Endometrial microvascular endothelial cells (primary cell): ENCODE measurements around the gene FOXP4. TPM values are rescaled to one million over a fixed set of nuclear protein-coding genes. Genes with fewer than 3 reads are reported as not detected.

Experiments
- in situ Hi-C: cut with HindIII; loops from 2 replicates; pipeline ENCODE4 v1.10.0; 2017; ENCODE audit warnings: low sequenced_read_pairs, low pct_unique_long_range_greater_than_20kb; ENCODE audit errors: inconsistent ontology term
- total RNA-seq: library from RNA; depleted of rRNA; stranded (reverse); fragments of >200 nt; gene quantifications from one replicate; pipeline ENCODE4 v1.2.3, GENCODE V29; 2015; ENCODE audit errors: inconsistent ontology term

FOXP4 gene, protein sequence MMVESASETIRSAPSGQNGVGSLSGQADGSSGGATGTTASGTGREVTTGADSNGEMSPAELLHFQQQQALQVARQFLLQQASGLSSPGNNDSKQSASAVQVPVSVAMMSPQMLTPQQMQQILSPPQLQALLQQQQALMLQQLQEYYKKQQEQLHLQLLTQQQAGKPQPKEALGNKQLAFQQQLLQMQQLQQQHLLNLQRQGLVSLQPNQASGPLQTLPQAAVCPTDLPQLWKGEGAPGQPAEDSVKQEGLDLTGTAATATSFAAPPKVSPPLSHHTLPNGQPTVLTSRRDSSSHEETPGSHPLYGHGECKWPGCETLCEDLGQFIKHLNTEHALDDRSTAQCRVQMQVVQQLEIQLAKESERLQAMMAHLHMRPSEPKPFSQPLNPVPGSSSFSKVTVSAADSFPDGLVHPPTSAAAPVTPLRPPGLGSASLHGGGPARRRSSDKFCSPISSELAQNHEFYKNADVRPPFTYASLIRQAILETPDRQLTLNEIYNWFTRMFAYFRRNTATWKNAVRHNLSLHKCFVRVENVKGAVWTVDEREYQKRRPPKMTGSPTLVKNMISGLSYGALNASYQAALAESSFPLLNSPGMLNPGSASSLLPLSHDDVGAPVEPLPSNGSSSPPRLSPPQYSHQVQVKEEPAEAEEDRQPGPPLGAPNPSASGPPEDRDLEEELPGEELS
- total RNA-seq, result 6.1 TPM

DNA sequence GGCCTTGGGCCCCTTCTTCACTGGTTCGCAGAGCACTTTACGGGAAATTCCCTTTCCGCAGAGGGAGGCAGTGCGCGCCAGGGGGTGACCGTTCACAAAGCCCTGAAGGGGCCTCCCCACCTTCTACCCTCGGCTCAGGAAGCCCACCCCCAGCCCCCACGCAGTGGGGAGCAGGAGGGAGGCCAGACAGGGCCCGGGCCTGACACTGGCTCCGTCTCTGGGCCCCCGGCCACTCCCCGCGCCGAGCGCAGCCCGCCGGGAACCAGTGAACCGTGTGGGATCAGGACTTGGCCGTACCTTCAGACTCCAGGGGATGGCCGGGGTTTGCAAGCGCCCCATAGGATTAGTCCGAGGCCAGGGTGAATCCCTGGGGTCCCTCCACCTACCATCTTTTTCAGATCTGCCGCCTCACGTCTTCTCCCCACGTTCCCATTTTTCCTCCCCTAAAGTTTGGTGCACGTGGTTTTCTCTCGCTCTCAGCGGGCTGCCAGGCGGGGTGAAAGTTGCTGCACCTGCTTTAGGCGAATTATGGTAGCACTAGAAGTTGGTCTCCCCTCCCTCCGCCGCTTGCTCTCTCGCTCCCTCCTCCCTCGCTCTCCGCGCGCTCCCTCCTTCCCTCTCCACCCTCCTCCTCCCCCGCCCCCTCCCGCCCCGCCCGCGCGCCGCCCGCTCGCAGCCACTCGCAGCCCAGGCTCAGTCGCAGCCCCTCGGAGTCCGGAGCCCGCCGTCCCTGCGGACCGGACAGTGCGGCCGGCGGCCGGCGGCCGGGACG is at the start of gene FOXP4:
Gene FOXP4, plus strand, starts transcription at position 679 of the 772 bp plus-strand sequence. CDS start 19,380 bp downstream, outside the sequence.
- in situ Hi-C loops, result no loop called here

DNA sequence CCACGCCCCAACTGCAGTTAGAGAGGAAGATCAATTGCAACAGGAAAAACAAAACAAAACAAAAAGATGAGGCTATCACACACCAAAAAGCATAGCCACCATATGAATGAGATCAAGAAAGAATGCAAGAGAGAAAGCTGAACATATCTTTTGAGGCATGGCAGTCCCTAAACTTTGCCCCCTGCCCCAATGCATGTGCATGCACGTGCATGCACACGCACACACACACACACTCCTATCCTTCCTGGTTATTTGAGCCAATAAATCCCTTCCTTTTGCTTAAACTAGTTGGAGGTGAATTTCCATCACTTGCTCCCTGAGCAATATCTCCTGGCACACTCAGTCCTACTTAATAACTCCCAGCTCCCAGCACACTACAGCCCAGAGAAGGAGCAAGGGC is 48.6 kb upstream of the FOXP4 start:
- in situ Hi-C loops, result no loop called here

DNA sequence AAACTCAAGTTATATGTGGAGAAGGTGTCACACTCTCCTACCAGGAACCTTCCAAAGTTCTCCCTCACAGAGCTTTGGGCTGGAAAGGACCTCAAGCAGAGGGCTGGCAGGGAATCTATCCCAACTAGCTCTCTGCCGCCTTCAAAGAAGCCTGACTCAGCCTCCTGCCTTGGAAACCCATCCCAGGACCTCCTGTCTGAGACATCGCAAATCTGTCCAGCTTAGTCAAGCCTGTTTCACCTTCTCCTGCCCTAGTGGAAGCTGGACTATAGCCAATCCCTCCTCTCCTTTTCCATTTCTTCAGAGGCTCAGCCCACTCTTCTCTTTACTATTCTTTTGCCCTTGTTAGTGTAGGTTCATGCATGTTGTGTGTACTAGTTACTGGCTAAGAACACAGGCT is 48.2 kb upstream of the FOXP4 start:
- in situ Hi-C loops, result no loop called here

DNA sequence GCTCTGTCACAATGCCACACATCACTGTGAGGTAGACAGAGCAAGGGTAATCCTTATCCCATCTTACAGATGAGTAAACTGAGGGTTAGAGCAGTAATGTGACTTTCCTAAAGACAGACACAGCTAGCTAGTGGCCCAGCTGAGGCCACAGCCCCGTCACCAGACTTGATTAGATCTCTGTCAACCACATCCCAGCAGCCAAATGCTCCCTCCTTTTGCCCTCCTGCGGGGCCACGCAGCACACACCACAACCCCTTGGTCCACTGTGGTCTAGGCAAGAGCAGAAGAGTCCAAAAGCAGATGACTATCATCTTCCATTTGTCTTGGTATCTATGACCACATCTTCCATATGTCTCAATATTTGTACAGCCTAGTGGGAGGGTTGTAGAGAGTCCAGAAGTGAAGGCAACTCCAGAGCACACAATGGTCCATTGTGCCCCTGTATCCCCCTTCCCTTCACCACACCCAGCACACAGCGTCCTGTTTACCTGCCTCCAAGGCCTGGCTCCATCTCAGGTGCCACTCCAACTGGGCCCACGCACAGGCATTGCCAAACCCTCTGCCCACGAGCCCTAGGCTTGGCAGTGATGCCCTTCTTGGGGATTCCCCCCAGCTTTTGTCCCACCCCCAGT is 47.1 kb upstream of the FOXP4 start:
- in situ Hi-C loops, result no loop called here

DNA sequence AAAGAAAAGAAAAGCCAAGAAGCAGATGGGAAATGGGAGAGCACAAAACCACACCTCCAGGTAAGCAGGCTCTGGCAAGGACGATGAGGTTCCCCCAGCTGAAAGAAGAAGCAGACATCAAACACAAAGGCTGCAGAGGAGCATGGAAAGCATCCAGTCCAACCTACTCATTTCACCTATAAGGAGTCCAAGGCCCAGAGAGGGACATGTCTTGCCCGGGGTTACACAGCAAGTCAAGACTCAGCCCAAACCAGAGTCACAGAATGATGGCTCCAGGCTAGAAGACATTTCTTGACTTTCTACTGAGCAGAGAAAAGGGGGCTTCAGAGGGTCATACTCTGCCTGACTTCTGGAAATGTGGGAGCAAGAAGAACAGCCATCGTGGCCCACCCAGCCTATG is 45.6 kb upstream of the FOXP4 start:
- in situ Hi-C loops, result no loop called here

DNA sequence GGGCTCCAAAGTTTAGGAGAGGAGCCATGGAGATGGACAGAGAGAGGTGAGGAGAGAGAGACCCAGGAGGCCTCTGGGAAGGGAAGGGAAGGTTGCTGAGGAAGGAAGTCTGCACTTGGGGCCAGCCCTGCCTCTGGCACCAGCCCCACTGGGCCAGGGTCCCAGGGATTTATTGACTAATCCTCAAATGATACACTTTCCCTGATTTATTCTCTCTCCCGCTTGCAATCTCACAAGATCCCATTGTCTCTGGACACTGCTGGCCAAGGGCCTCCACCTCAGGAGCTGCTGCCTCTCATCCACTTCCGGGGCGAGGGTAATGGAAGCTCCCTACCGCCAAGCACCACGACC is 43.6 kb upstream of the FOXP4 start:
- in situ Hi-C loops, result no loop called here

DNA sequence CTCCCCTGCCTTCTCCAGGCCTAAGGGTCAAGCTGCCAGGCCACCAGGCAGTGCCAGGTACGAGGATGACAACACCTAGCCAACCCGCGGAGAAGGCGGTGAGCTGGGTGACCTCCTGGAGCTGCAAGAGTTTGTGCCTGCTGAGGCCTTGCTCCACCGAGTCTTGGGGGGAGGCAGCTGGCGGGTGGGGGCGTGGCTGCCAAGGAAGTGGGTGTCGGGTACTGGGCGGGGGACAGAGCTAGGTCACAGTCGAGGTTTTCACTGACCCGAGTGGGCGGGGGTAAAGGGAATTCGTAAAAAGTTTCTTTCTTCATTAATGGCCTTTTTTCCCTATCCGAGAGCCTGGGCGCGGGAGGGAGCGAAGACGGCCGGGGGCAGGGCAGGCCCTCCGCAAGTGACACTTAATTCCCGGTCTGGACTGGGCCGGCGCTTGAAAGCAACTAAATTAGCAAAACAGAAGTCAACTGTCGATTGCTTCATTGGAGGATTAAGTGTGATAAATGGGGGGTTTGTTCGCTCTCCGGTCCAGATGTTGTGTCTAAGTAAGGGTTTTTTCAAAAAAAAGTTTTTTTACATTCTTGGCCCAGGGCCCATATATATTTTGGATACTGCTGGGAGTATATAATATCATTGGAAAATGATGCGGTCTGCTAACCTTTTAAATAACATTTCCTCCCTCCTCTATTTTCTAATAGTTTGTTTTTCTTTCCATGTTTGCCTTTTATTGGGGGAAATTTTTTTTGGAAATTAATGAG is 43.1 kb upstream of the FOXP4 start:
- in situ Hi-C loops, result no loop called here

DNA sequence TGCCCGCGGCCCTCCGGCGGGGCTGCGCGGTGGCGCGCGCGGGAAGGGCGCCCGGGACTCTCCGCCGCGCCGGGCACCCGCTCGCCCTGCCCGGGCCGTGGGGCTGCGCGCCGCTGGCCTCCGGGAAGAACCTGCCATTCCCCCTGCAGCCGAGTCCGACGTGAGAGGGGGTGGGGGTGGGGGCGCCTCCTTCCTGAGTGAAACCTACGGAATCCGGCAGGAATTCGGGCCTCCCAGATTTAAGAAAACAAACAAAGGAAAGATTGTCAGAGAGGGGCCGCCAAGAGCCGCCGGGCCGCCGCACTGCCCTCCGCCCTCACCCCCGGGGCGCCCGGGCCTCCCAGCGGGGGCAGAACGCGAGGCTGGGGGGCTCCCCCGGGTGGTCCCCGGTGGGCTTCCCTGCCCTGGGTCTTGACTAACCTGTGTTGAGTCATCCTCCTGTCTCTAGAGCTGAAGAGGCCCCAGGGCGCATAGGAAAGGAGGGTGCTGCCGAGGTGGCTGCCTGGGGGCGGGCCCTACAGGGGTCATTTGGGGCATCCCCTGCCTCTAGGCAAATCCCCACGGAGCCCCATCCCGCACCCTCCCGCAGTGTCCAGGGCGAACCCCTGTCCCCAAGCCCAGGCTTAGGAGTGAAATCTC is 42.2 kb upstream of the FOXP4 start:
- in situ Hi-C loops, result no loop called here

DNA sequence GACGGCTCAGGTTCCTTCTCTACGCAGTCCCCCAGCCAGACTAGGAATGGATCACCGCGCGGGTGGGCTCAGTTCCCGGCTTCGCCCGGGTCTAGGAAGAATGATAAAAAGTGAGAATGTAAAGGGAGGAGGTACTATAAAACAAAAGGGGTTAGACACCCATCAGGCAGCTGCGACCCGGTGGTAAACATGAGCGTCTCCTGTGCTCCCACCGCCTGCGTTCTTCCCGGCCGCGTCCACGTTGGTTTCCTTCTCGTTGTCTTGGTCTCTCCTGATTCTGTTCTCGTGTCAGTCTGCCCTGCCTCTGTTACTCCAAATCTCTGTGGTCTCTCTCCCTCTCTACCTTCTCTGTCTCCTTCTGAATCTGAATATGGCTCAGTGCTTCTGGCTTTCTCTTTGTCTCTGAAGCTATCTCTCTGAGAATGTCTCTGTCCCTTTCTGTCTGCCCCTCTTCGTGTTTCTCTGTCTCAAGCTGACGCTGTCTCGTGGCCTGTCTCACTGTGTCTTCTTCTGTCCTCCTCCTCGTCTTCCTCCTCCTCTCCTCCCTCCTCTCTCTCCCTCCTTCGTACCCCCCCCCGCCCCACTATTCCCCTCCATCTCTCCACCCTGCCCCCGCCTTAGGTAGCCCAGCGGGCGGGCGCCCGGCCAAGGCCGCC is 41.6 kb upstream of the FOXP4 start:
- in situ Hi-C loops, result no loop called here

DNA sequence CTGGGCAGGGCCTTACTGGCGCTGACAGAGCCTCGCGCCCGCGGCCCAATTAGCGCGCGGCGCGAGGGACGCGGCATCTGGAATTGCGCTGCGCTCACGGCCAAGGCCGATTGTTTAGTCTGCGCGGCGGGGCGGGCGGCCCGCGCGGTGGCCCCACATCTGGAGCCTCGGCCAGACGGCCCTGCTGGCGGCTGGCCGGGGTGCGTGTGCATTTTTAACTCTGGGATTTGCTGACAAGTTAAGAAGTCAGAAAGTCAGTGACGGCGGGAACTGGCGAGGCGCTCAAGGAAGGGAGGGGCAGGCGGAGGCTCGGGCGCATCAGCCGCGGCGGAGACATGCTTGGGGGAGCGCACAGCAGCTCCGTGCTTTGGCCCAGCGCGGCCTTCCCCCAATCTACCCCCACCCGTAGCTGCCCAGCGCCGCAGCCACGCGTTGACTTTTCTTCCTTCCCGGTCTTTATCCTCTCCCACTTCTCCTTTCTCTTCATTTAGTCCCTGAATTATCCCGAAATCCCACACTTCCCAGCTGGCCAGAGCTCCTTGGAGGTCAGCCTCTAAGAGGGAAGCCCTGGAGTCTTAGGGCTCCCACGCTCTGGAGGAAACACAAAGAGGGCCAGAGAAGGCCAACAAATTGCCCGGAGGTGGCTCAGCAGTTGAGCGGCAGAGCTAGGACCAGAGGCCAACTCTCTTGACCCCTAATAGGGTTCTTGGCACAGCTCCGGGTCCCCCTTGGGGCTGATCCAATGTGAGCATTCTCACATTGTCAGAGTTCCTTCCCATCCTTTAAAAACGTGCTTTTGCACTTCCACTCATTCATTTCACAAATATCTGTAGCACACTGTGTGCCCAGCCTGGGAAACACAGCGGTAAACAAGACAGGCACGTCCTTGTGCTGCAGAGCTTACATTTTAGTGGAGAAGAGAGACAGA is 40.8 kb upstream of the FOXP4 start:
- in situ Hi-C loops, result no loop called here

DNA sequence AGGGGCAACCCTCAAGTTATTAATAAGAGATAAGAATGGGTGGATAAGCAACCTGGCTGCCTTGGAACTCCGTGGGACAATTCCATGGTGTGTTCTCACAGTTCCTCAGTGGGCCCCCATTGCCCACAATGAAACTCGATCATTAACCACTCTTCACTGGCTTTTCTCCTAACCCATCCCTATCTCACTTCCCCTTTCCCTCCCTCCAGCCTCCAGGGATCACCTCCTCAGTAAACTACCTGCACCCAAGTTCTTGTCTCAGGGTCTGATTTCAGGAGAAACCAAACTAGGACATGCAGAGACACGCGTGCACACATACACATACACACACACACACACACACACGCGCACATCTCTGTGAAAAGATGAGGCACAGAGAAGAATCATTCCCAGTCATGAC is 37.7 kb upstream of the FOXP4 start:
- in situ Hi-C loops, result no loop called here

DNA sequence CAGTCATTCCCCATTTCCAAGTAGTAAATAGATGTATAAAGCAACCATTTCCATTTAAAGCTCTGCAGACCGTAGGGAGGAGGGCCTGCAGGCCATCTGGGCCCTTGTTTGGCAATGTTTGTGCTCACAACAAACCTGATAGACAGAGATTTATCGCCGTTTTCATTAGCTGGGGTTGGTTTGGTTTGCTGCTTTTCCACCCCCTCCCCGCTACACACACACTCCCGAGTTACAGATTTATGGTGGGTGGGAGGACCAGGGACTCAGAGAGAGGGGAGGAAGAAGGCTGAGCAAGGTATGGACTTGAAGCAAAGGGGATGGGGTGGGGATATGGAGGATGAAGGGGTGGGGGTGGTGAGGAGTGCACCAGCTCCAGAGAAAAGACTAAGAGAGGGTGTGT is 36.6 kb upstream of the FOXP4 start:
- in situ Hi-C loops, result no loop called here

DNA sequence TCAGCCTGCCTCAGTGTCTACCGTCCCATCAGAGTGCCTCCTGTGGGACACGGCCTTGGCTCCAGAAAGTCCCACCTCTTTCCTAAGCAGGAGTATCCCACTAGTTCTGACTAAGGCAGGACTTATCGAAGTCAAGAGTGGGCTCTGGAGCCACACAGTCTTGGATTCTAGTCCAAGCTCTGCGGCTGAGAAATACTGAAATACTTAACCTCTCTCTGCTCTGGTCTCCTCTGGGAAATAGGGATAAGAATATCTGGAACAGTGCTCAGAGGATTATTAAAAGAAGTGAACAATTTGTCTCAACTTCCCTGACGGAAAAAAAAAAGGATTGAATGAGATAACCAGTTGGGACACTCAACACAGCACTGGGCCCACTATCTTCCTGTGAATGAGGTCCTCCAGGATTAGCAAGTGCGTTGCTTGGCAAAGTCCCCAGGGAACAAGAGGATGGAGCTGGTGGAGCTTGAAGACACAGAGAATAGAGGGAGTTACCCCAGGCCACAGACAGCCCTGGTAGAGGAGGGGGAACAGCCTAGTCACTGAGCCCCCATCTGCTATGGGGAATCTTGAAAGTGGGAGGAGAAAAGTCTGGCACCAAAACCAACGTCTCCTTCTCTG is 34.6 kb upstream of the FOXP4 start:
- in situ Hi-C loops, result no loop called here

DNA sequence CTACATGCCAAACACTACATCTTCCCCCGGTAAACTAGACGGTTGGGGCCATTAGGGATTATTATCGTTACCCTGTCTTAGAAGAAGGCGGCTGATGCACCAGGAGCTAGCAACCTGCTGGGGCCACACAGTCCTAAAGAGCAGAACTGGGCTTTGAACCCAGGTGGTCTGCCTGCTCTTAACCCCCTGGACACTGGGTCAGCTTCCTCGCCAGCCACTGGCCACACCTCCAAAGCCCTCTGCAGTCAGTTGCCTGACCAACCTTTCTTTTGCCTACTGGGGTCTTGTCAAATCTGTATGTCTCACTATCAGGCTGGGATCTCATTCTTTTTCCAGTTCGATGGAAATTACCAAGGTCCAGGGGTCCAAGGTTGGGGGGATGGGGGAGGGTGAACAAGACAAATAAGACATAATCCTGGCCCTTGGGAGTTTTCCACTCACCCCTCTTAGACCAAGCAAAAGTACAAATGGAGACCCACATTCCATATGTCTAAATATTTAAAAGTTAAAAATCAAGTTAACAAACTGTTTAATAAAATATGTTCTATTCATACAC is 34.0 kb upstream of the FOXP4 start:
- in situ Hi-C loops, result no loop called here

DNA sequence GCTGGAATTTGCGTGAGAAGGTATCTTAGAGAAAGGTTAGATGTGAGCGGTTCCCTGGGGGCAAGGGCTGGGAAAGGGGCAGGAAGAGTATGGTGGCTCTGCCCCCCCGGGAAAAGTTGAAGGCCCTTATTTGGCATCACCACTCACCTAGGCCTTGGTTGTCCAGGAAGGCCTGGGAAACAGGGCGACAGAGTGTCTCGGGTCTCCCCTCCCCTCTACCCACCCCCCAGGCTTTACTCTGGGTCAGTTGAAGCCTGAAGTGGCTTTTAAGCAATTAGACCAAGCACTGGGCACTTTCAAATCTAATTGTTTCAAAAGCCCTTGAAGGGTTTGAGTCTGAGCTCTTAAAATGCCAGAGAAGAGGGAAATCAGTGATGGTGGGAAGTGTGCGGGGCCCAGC is 30.2 kb upstream of the FOXP4 start:
- in situ Hi-C loops, result no loop called here

DNA sequence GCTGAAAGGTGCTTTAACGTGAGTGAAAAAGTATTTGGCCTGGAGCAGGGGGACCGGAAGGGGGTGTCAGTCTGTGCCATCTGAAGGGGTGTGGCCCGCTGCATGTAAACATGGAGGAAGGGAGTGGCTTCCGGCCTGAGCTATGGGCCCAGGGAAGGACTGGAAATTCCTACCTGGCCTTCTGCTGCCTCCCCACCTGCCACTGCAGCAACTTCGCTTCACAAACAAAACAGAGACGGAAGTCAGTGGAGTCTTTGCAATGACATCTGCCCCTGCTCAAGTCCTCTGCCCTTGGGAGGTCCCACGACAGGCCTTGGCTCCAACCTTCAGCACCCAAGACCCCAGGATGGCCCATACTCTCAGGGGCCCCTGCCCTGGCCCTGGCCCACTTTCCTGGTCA is 28.1 kb upstream of the FOXP4 start:
- in situ Hi-C loops, result no loop called here
